Raji (cell line): Measurements from ENCODE around the gene YBX2.

ENCODE experiments used
- POLR2A ChIP-seq: IDR thresholded peaks from 2 replicates; pipeline ENCODE4 v1.6.1; 2011; ENCODE audit warnings: low read depth, low read length, control low read depth; ENCODE audit not compliant: insufficient read depth

The YBX2 gene

DNA sequence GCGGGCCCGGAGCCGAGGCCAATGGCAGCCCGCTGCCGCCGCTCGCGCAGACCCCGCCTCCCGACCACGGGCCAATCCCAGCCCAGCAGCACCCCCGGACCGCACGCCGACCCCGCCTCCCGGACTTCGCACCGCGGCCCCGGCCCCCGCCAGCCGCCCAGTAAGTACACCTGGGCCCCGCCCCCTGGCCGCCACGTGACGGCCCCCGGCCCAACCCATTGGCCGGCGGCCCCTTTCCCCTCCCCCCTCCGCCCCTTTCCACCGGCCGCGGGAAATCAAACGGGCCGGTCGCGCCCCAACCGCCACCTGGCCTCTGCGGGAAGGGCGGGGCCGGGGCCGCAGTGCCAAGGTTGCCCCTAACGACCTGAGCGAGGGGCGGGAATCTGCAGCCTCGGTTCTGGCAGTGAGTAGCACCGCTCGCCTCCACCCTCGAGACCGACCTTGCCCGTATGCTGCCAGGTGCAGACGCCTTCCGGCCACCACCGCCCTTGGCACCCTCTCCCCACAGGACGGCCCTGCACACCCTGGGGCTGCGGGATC, at the start of gene YBX2:
YBX2 (minus strand) TSS at position 26 of the 540 bp plus-strand sequence. CDS start 139 bp downstream, outside the sequence.
- no peak for TF ChIP-seq POLR2A

- TF ChIP-seq POLR2A, result no peak
These were observed 48.8 kb upstream of the YBX2 start for GRCh38 chr17:7343250-7343649.

DNA sequence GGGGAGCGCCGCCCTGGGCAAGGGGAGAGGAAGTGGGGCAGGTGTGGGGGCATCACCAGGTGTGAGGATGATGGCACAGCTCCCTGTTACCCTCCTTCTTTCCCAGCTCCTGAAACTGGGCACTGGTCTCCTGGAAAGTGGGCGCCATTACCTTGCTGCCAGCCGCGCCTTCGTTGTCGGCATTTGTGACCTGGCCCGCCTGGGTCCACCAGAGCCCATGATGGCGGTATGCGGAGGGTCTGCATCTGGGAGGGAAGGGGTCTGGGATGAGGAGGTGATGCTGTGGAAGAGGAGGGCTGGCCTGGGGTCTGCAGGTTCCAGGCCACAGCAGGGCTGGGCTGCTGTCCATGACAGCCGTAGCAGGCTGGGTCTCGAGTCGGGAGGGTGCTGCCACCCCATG, 47.4 kb upstream of the YBX2 start:
- TF ChIP-seq POLR2A, result no peak

DNA sequence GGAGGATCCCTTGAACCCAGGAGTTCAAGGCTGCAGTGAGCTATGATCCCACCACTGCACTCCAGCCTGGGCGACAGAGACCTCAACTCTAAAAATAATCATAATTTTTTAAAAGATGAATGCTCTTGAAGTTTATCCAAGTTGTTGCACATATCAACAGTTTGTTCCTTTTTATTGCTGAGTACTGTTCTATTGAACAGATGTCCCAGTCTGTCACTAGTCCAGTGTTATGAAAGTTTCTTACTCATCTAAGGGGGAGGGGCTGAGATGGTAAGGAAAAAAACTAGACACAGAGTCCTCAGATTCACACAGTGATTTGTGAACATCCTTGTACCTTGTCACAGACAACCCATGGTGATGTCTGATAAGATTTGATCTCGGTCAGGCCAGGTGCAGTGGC, 45.7 kb upstream of the YBX2 start:
- TF ChIP-seq POLR2A, result no peak

- peak; percentile 57 for TF ChIP-seq POLR2A
These were observed 42.1 kb upstream of the YBX2 start, which contains the start of gene ACAP1 for GRCh38 chr17:7336240-7337175. Gene ACAP1 (plus strand): TSS chr17:7336529. CDS start chr17:7336735, 206 bp downstream.

DNA sequence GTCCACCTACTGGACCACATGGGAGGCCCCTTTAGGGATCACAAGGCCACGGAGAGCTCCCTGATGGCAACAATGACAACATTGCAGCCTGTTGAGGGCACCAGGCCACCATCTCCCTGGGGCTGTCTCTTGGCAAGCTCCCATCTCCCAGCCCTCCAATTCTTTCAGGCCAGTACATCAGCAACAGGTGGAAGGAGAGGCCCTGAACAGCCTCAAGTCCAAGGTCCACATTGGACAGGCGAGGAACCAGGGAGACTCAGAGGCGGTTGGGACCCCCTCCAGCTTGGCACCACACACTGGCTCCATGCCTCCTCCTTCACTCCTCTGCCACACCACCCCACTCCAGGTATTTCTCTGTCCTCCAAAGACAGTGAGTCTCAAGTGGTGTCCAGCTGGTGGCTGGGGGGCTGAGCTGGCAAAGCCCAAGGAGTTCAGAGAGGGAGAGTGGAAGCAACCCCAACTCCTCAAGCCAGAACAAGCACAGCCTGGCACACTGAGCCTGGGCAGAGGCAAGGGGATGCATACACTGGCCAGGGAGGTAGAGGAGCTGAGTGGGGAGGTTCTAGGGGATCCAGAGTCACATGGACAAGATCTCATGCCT, 40.6 kb upstream of the YBX2 start:
- TF ChIP-seq POLR2A, result no peak

- TF ChIP-seq POLR2A, result no peak
These were observed 37.7 kb upstream of the YBX2 start for GRCh38 chr17:7332111-7332510.

DNA sequence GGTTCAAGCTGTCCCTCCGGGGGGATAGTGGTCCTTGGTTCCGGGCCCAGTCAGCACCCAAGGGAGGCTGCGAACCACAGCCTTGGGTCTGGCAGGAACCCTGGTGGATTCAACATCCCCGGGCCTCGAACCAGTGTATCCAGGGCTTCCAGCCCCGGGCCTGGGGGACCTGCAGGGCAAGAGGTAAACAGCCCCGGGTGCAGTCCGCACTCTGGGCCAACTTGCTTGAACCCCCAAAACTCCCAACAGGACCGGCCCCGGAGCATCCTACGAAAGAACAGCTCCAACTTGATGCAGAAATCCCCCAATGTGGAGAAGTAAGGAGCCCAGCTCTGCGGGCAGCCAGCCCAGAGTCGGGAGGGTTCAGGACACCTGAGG, 36.2 kb upstream of the YBX2 start:
- TF ChIP-seq POLR2A, result no peak

DNA sequence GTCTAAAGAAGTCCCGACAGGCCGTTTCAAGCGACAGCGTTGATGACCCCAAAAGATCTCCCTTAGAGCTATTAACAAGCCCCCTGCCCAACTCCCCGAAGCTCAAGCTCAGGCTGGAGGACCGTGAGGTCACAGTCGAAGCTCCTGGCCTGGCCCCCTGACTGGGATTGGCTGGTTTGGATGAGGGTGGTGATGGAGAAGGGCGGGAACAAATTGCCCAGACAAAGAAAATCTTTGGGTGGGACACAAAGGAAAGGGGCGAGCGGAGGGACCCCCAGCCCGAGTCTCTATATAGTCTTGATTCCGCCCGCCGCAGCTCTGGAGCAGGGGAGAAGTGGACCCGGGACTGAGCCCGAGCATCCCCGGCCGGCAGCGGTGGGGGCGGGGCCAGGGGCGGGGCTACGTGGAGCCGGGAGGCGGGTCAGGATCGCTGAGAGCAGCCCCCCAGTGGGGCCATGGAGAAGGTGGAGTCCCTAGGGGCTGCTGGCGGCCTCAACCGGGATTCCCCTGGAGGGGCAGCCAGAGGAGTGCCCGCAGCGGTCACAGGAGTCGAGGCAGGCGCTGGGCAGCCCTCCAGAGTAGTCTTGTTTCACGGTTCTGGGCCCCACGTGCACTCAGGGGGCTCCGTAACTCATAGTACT, 35.7 kb upstream of the YBX2 start:
- TF ChIP-seq POLR2A, result peak; percentile 48; the same call in 1 of the 2 replicates

- TF ChIP-seq POLR2A, result peak; percentile 94
These were observed 35.0 kb upstream of the YBX2 start for GRCh38 chr17:7329374-7329996.

DNA sequence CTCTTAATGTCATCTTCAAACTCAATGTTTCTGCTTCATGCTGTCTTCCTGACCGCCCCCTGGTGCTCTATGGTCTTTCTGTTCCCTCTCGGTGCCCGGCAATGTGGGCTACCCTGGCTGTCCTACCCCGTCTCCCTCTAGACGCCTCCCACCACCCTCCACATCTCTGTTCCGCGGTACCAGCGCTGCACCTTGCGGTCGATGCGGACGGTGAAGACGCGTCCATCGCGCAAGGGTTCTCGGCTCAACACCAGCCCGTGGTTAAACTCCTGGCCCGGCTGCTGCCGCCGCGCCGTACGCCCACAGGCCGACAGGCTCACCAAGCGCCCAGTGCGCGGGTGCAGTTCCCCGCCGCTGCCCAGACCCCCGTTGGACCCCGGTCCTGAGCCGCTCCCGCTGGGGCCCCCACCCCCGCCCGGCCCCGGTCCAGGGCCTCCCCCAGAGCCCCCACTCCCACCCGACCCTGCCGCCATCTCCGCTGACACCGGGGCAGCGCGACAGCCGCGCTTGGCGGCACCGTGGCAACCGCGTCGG, 34.5 kb upstream of the YBX2 start, which contains the start of gene NEURL4:
NEURL4 (minus strand) TSS at position 496 of the 534 bp plus-strand sequence; CDS start at position 473, 23 bp downstream.
- TF ChIP-seq POLR2A, result no peak

DNA sequence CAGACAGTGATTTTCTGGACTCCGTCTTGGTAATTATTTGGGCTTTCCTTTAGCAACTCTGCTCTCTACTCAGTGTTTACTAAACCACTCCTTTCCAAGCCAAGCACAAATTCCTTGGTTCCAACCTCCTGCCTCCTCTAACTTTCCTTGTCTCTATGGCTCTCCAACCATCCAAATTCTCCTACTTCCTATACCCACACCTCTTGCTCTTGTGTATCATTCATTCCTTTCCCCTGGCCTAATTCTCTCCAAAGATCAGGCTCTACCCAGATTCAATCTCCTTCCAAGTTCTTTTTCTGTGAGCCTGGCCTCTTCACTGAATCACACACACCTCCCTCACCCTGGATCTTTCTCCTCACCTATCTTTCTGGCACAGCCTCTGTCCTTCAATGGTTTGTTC, 33.6 kb upstream of the YBX2 start:
- TF ChIP-seq POLR2A, result no peak

DNA sequence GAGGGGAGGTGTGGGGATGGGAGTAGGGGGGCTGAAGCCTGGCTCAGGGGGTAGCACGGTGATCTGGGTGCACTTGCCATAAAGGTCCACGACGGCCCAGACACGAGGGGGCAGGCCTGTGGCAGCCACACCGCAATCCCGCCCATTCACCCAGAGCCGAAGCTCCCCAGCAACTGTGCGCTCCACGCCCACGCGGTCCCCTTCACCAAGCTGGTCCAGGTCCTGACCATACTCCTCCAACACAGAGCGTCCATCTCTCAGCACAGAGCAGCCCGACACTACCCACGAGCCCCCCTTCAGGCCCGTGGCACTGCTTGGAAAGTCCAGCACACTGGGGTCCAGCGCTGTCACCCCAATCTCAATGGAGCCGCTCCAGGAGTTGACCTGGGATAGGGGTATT, 33.1 kb upstream of the YBX2 start:
- TF ChIP-seq POLR2A, result no peak

DNA sequence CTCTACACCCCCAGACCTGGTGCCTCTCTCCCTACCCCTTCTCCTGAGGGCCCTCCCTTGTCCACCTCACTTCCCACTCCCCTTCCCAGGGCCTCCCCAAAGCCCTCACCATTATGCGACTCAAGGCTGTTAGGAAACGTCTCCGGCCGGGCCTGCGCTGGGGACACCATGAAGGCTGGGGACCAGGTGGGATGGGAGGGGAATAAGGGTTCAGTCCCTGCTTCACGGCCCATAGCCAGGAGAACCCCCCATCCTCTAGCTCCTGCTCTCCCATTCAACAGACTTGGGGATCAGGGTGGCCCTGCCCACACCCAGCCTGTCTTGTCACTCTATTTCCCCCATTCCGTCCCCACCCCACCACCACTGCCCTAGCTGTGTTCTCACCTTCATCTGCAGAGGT, 32.6 kb upstream of the YBX2 start:
- TF ChIP-seq POLR2A, result no peak

- no peak for TF ChIP-seq POLR2A
These were observed 31.7 kb upstream of the YBX2 start for GRCh38 chr17:7326186-7326585.
